LHCN-M2 (cell line): ENCODE measurements around the gene KANSL1. TPM values are rescaled to one million over a fixed set of nuclear protein-coding genes. Genes with fewer than 3 reads are reported as not detected.
A peak's percentile ranks its signal among the peaks of the same experiment; 100 is the strongest.
"Not testable (repeated sequence)": the region's sequence is repeated elsewhere in the genome, so short reads cannot be mapped to it uniquely, and the experiment has no call there.

Experiments
- DNase-seq: peaks from one replicate; pipeline ENCODE4 v3.0.0-alpha.2; 2012; ENCODE audit warnings: low read depth
- total RNA-seq: library from RNA; depleted of rRNA; stranded (reverse); fragments of >200 nt; gene quantifications from 2 replicates; pipeline ENCODE4 v1.2.3, GENCODE V29; 2014

KANSL1 gene
- total RNA-seq, 1 experiment from 2014 or later = 26.3 TPM

GRCh38 chr17:46193626-46194392 lies 580 bp upstream of the KANSL1 start:
- DNase-seq = peak; percentile 93

GRCh38 chr17:46192439-46193150 lies 634 bp downstream of the KANSL1 start:
- DNase-seq = peak; percentile 63

GRCh38 chr17:46192189-46192438 lies 1.1 kb downstream of the KANSL1 start:
- no peak for DNase-seq

- peak; percentile 18 for DNase-seq
Measured at GRCh38 chr17:46191322-46192188, 1.7 kb downstream of the KANSL1 start.

GRCh38 chr17:46190763-46191162 lies 2.5 kb downstream of the KANSL1 start:
- no peak for DNase-seq

- peak; percentile 27 for DNase-seq
Measured at GRCh38 chr17:46186827-46187235, 6.4 kb downstream of the KANSL1 start.

- DNase-seq = no peak
Measured at GRCh38 chr17:46184696-46185095, 8.5 kb downstream of the KANSL1 start.

- DNase-seq = not testable (repeated sequence)
Measured at GRCh38 chr17:46183383-46183782, 9.8 kb downstream of the KANSL1 start.

GRCh38 chr17:46182961-46183360 lies 10.3 kb downstream of the KANSL1 start:
- no peak for DNase-seq

- DNase-seq = no peak
Measured at GRCh38 chr17:46181940-46182339, 11.3 kb downstream of the KANSL1 start.

- DNase-seq = not testable (repeated sequence)
Measured at GRCh38 chr17:46181316-46181715, 11.9 kb downstream of the KANSL1 start.

GRCh38 chr17:46180892-46181274 lies 12.3 kb downstream of the KANSL1 start:
- no peak for DNase-seq

GRCh38 chr17:46180185-46180891 lies 12.9 kb downstream of the KANSL1 start:
- DNase-seq = not testable (repeated sequence)

GRCh38 chr17:46179375-46179999 lies 13.7 kb downstream of the KANSL1 start:
- no peak for DNase-seq

GRCh38 chr17:46178550-46179214 lies 14.5 kb downstream of the KANSL1 start:
- DNase-seq = peak; percentile 68

- DNase-seq = no peak
Measured at GRCh38 chr17:46176975-46177374, 16.3 kb downstream of the KANSL1 start.

- no peak for DNase-seq
Measured at GRCh38 chr17:46175891-46176290, 17.3 kb downstream of the KANSL1 start.

GRCh38 chr17:46173153-46173552 lies 20.1 kb downstream of the KANSL1 start:
- no peak for DNase-seq

GRCh38 chr17:46171939-46172338 lies 21.3 kb downstream of the KANSL1 start:
- no peak for DNase-seq

GRCh38 chr17:46170639-46171429 lies 22.4 kb downstream of the KANSL1 start:
- DNase-seq = no peak
